GM19025 (cell line): ENCODE measurements around the gene DUSP22.
"Not testable (repeated sequence)": the region's sequence is repeated elsewhere in the genome, so short reads cannot be mapped to it uniquely, and the experiment has no call there.

Experiments
- ATAC-seq: cut with Tn5 transposase; IDR thresholded peaks from one replicate; pipeline ENCODE4 v1.9.1; 2021; ENCODE audit warnings: mild to moderate bottlenecking, low read depth, moderate library complexity; ENCODE audit not compliant: unreplicated experiment

The DUSP22 gene

DNA sequence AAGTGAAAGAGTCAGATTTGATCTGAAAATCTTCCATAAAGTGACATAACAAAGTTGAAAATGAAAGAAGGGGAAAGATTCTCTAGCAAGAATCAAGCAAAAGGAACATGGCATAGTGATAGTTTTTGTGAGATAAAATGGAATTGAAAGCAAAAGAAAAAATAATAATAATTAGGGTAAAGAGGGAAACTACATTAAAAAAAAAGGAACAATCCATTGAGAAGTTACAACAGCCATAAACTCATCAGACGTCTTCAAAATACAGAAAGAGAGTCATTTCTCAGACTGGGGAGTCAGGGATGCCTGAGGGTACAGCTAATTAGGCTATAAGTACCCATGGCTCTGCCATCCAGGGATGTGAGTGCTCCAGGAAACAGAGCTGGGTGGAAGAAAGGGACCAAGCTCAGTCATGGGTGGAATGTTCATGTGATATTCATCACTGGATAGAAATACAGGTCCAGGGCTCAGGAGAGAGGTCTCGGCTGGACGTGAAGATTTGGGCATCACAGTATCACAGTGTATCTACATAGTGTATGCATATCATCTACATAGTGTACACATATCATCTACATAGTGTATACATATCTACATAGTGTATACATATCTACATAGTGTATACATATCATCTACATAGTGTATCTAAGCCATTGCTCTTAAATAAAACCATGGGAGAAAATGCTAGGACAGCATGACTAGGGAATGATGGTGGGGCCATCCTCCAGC is 29.4 kb downstream of the DUSP22 start:
- no peak for ATAC-seq

DNA sequence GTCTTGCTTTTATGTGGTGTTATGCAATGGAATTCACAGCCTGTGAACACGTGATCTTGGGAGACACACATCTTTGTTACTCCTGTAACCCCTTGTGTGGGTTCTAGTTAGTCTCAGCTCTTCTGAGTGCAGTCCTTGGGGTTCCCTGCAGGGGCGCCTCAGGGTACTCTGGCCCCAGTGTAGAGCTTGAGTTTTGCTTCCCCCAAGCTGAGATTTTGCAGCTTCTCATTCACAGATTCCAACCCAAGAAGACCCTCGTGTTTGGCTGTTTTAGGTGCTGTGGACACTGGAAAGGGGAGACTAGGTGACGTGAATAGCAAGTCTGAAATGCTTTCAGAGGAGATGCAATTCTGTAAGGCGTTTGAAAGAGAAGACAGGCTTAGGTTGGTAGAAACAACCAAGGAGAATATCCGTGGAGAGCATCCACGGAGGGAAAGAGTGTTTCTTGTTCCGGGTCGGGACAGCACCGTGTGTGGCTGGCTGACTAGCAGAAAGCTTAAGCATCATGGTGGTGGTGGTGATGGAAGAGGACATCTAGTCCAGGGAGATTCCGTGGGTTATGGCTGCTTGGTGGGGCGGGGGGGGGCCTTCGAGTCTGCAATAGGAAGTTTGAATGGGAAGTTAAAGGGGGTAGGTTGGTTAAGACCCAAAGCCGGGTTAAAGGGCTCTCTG is 30.1 kb downstream of the DUSP22 start:
- ATAC-seq: no peak

DNA sequence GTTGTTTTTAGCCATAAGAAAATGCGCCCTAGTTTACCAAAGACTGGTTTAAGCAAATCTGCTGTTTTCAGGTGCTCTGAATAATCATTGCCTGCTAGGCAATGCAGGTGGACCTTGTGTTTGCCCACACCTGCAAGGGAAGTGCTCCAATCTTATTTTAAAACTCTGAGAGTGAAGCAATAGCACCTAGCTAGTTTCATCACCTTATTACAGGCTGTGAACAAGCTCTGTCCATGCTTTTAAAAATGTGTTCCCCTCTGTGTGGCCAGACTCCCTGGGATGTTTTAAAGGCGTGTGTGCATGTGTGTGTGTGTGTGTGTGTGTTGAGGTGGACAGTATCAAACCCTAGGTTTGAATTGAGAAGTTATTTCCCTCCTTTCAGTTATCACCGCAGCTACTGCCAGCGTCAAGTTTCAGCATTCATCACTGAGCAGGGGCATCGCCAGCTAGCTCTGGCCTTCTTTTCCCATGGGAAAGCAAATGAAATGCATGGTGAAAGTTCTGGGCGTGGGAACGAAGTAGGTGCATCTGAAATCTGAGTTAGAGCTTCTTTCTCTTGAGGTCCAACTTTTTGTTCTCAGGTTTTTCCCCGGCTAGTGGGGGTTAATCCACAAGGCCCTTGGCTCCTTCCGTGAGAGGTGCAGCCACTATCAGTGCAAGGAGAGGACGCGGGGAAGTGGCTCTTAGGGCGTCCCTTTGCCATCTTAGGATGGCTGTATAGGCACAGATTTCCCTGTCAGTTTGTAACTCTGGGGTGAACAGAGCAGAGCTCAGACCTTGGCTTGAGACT is 30.8 kb downstream of the DUSP22 start:
- no peak for ATAC-seq

DNA sequence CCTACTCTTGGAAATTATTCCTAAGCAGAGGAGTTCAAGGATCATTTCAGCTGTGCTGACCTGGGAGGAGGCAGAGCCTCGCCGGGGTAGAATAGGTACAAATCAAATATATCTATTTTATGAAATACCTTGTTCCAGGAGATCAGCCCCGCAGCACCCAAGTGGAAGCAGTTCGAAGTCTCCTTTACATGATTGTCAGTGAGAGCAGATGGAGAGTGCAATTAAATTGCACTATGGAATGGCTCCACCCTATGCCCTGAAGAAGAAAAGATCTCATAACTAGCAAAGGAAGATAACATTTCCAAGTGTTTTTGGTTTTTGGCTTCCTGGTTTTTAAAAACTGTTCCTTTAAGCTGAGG is 31.4 kb downstream of the DUSP22 start:
- no peak for ATAC-seq

DNA sequence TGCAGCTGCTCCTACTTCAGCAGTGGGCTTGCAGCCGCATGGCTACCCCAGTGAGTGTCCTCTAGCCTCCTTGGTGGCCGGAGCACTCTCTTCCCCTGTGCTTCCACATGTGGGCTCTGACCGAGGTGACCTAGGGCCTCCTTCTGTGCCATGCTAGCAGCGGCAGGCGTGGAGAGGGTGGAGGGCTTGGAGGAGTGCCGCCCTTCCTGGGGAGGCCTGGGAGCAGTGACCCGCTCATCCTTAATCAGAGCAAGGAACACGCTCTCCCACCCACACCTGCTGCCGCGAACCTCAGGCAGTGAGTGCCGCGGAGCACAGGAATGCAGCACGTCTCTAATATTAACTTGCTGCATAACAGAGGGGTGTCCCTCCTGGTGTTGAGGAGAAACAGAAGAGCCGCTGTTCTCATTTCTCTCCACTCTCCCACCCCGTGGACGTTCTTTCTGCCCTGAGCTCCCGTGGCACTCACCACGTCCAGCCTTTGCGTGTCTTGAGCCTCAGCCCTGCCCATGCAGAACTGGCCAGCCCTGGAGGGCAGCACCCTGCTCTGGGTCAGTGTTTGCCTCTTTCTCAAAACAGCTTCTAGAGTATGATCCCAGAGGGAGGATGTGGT is 31.9 kb downstream of the DUSP22 start:
- no peak for ATAC-seq

DNA sequence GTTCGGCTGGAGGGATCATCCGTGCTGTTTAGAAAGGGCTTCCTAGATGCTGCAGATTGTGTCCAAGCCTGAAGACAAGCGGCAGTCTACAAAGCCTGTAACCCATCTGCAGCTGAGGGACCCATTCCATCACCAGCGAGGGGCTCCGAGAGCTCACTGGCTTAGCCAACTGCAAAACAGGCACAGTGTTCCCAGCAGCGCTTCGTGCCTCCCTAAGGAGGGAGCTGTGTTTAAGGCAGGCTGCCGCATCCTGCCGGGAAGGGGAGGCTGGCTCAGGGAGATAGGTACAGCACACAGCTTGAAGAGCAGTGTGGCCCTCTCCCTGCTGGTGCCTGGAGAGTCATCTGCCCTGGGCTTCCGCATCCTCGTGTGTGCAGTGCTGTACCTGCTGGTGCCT is 32.4 kb downstream of the DUSP22 start:
- ATAC-seq: no peak

DNA sequence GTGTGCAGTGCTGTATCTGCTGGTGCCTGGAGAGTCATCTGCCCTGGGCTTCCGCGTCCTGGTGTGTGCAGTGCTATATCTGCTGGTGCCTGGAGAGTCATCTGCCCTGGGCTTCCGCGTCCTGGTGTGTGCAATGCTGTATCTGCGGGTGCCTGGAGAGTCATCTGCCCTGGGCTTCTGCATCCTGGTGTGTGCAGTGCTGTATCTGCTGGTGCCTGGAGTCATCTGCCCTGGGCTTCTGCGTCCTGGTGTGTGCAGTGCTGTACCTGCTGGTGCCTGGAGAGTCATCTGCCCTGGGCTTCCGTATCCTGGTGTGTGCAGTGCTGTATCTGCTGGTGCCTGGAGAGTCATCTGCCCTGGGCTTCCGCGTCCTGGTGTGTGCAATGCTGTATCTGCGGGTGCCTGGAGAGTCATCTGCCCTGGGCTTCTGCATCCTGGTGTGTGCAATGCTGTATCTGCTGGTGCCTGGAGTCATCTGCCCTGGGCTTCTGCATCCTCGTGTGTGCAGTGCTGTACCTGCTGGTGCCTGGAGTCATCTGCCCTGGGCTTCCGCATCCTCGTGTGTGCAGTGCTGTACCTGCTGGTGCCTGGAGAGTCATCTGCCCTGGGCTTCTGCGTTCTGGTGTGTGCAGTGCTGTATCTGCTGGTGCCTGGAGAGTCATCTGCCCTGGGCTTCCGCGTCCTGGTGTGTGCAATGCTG is 33.0 kb downstream of the DUSP22 start:
- not testable (repeated sequence) for ATAC-seq

DNA sequence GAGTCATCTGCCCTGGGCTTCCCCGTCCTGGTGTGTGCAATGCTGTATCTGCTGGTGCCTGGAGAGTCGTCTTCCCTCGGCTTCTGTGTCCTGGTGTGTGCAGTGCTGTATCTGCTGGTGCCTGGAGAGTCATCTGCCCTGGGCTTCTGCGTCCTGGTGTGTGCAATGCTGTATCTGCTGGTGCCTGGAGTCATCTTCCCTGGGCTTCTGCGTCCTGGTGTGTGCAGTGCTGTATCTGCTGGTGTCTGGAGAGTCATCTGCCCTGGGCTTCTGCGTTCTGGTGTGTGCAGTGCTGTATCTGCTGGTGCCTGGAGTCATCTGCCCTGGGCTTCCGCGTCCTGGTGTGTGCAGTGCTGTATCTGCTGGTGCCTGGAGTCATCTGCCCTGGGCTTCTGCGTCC is 33.8 kb downstream of the DUSP22 start:
- not testable (repeated sequence) for ATAC-seq

DNA sequence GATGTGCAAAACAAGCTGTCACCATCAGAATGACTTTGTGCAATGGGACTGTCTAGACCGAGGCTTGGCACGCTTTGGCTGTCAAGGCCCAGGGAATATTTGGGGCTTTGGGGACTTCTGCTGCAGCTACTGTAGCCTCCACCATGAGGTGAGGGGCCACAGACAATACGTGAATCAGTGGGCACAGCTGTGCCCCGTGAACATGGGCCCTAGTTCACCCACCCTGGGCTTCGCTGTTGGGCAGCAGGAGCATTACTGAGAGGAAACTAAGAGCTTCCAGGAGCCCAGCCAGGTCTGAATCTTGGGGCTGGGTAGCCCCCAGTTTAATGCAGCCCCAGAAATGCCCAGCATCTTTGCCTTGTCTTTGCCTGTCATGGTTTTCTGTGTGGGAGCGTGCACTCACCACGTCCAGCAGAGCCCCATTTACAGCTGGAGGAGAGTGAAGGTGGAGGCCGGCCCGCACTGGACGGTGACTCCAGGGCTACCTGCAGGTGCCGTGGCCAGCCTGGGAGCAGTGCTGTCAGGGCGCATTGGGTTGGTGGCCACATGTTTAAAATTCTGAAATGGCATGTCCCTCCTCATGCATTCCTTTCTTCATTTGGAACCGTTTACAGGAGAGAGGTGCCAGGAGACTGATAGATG is 34.7 kb downstream of the DUSP22 start:
- ATAC-seq: no peak

DNA sequence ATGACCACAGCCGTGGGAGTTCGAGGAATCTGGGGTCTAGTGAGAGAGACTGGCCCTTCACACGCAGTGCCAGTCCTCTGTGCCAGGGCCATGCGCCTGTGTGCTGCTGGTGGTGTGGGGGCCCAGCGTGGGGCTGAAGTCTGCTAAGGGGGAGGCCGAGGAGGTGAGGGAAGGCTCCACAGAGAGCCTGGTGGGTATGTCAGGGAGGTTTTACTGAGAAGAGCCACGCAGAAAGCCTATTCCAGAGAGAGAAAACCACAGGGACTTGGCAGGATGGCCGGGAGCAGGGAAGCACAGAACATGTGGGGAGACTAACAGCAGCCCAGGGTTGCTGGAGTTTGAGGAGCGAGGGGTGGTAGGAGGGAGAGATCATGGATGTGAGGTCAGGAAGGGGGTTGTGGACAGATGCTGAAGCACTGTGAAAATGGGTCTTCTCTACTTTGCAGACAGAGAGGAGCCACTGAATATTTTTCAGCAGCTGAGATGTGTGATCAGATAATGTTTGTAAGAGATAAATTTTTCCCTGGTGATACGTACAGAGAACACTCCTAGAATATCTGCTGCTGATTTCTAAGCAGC is 35.3 kb downstream of the DUSP22 start:
- ATAC-seq: peak; percentile 0

DNA sequence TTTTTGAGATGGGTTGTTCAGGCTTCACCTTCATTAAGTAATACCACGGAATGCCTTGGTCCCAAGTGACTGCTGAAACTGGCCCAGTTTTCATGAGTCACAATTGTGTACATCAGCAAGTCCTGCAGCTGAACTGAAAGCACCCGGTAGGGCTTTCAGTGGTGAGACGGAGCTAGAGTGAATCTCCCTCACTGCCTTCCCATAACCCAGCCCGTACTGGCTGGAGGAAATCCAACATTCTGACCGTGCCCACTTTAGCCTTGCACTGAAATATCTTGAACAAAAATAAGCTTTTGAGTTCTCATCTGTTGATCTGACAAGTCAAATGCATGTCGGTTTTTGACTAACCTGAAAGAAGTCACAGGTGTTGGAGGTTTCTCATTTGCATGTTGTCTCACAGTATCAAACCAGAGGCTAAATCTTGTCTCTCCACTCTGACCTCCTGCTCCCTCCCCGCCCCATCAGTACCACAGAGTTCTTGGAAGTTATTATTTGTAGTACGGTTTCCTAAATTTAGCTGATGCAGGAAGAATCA is 35.9 kb downstream of the DUSP22 start:
- ATAC-seq: peak; percentile 72

DNA sequence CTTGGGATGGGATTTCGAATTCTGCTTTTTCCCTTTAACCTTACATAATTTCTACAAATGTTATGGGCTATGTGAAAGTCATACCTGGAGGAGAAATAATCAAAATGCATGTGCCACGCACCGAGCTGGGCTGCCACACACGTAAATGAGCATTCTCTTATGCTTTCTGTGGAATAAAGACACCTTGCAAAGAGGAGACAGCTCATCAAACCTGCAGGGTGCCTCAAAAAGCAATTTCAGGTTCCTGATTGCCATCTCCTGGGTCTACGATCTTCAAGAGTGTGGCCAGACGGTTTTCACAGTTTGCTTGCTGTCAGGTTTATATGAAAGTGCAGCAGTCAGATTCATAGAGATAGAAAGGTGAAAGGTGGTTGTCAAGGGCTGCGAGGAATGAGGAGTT is 36.6 kb downstream of the DUSP22 start:
- no peak for ATAC-seq

DNA sequence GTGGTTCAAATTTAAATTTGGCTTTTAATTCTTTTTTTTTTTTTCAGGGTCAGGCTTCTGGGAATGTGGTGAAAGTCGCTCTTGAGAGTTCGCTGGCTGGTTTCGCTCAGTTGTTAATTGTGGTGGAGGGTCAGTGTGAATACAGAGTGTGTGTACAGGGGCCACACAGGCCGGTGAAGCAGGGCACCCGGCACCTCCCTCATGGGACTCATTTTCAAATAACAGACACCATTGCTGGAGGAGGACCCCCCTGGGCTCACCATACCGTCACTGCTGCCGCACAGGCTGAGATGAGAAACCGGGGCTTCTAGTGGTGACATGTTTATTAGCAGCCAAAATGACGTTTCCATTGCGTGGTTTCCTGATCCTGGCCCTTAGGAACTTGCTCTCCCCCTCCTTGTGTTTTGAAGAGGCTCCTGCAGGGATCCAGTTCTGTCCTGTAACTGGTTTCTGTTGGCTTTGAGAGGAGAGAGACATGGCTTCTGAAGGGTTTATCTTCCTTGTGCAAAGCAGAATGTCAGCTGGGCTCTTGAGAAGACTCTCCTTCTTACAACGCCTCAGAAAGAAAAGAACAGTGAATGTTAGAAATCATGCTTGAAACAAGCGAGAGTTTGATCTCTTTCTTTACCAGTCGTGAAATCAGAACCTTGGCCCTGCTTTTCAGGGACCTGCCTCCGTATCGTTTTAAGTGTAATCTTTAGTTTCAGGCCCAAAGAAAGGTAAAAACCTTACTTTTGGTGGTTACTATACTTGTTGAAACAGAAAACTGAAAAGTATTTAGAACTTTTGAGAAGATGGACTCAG is 37.8 kb downstream of the DUSP22 start:
- ATAC-seq: no peak

DNA sequence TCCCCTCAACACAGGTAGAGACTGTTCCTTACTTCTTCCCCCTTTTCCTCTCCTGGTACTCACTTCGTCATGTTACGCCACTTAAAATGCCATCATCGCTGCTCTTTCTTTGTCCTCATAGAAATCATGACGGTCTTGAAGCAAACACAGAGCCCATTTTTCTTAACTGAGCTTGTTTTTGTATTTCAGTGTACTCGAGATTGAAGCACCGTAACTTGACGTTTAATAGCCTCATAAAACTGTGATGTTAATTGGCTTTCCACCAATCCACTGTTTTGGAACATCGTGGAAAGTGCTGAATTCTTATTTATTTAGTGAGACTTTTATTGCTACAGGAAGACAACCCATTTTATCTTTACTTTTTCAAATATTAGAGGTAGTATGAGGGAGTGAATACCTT is 38.7 kb downstream of the DUSP22 start:
- no peak for ATAC-seq

DNA sequence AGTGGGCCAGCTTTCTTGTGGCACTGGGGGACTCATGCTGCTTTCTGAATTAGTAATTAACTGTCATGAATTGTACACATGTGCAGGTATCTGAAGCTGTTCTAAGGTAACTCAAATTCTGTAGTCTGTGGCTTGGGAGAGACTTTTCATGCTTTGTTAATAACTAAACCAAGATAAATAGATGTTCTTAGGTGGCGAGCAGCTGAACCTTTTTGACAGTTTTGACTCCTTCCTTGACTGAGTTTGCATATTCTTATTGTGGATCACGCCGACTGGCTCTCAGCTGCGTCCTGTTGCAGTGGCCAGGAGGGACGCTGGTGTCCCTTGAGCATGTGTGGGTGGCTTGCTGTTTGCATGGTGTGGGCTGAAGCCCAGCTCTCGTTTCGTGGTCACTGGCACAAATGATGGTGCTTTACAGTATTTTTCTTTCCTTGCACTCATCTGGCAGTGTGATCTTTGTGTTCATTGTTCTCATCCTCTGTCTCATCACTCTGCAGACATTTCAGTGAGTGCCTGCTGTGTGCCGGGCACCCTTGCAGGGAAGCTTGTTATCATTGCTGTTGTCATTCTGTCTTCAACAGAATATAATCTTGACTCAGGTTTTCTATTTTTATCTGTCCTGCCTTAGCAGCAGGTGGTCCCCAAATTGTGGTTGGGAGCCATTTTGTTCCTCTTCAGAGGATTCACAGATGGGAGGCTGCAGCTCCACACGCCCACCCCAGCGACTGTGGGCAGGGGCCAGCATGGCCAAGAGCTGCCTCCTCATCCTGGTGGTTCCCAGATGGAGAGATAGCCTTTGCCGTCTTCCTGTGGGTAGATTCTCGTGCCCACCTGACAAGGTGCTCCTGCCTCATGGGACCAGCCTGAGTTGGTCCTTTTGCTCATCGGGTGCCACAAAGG is 39.6 kb downstream of the DUSP22 start:
- peak; percentile 40 for ATAC-seq

DNA sequence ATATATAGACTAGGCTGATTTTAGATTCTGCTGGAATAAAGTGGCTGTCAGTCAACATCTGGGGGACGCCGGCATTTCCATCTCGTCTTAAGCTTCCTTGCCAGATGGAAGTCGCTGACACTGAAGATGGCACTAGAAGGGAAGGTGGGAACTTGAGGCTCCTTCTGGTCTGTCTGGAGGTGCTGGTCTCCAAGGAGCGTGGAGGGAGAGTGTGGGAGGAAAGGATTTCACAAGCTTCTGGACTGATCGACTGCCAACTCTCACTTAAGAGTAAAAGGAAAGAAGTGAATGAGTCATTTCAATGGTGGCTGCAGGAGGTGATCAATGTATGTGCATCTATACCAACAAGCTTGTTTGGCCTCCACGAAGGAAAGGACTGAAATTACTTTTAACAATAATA is 40.4 kb downstream of the DUSP22 start:
- no peak for ATAC-seq

DNA sequence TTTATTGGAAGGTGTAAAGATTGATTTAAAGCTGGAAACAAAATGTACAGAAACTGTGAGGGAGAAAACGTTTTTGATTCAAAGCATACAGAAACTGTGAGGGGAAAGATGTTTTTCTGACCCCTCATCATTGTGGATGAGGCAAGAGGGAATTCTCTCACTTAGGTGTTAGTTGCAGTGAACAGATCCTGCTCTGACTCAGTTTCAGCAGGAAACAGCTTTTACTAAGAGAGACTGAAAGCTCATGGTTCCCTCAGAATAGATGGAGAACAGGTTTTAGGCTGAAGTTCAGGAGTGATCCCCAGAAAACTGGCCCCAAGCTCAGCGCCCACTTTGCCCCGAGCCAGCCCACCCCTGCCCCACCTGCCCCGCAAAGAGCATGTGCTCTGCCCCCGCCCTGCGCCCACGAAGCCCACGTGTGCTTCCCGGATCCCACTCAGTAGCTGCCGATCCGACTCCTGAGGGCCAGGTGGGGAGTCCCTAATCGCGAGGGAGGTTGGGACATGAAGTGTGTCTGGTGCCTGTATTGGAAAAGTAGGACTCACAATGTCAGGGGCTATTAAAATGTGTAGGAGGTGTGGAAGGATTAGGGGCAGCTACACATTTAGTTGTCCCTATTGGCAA is 41.2 kb downstream of the DUSP22 start:
- ATAC-seq: no peak
